ENCODE results near the gene PACRG.

PACRG gene

GRCh38 chr6:162751211-162751859 lies 23.6 kb downstream of the PACRG start:
- no peak for TF ChIP-seq TAF1 (IDR thresholded peaks at IDR 0.05; ENCODE audit: borderline replicate concordance, insufficient read depth, low read length)
- TF ChIP-seq FOXP2 (optimal IDR thresholded peaks at IDR 0.05; ENCODE audit: borderline replicate concordance, extremely low read depth, extremely low read length, insufficient read depth) = no peak
- no peak for TF ChIP-seq POLR2AphosphoS5 (IDR thresholded peaks at IDR 0.05; ENCODE audit: low read depth, low read length)
- no peak for TF ChIP-seq REST (IDR thresholded peaks at IDR 0.05; ENCODE audit: insufficient read depth in 1 of 2, low read depth in 2 of 2, low read length in 2 of 2)
- no peak for TF ChIP-seq SIN3A (IDR thresholded peaks at IDR 0.05; ENCODE audit: borderline replicate concordance, insufficient read depth, low read length)

- no peak for TF ChIP-seq SIN3A (IDR thresholded peaks at IDR 0.05; ENCODE audit: borderline replicate concordance, insufficient read depth, low read length)
- TF ChIP-seq REST (IDR thresholded peaks at IDR 0.05; ENCODE audit: insufficient read depth in 1 of 2, low read depth in 2 of 2, low read length in 2 of 2) = no peak
- TF ChIP-seq TAF1 (IDR thresholded peaks at IDR 0.05; ENCODE audit: borderline replicate concordance, insufficient read depth, low read length) = no peak
- no peak for TF ChIP-seq POLR2AphosphoS5 (IDR thresholded peaks at IDR 0.05; ENCODE audit: low read depth, low read length)
- TF ChIP-seq FOXP2 (optimal IDR thresholded peaks at IDR 0.05; ENCODE audit: borderline replicate concordance, extremely low read depth, extremely low read length, insufficient read depth) = no peak
These were observed 26.0 kb downstream of the PACRG start for GRCh38 chr6:162753775-162754174.

- no peak for TF ChIP-seq TAF1 (IDR thresholded peaks at IDR 0.05; ENCODE audit: borderline replicate concordance, insufficient read depth, low read length)
These were observed 42.4 kb downstream of the PACRG start for GRCh38 chr6:162770136-162770535.

- TF ChIP-seq FOXP2 (optimal IDR thresholded peaks at IDR 0.05; ENCODE audit: borderline replicate concordance, extremely low read depth, extremely low read length, insufficient read depth) (no peak), SIN3A (IDR thresholded peaks at IDR 0.05; ENCODE audit: borderline replicate concordance, insufficient read depth, low read length) (no peak), REST (IDR thresholded peaks at IDR 0.05; ENCODE audit: insufficient read depth in 1 of 2, low read depth in 2 of 2, low read length in 2 of 2) (no peak), POLR2AphosphoS5 (IDR thresholded peaks at IDR 0.05; ENCODE audit: low read depth, low read length) (no peak), TAF1 (IDR thresholded peaks at IDR 0.05; ENCODE audit: borderline replicate concordance, insufficient read depth, low read length) (no peak)
These were observed 43.2 kb downstream of the PACRG start for GRCh38 chr6:162770955-162771354.

- no peak for TF ChIP-seq REST (IDR thresholded peaks at IDR 0.05; ENCODE audit: insufficient read depth in 1 of 2, low read depth in 2 of 2, low read length in 2 of 2)
- TF ChIP-seq POLR2AphosphoS5 (IDR thresholded peaks at IDR 0.05; ENCODE audit: low read depth, low read length) = no peak
- no peak for TF ChIP-seq TAF1 (IDR thresholded peaks at IDR 0.05; ENCODE audit: borderline replicate concordance, insufficient read depth, low read length)
- TF ChIP-seq SIN3A (IDR thresholded peaks at IDR 0.05; ENCODE audit: borderline replicate concordance, insufficient read depth, low read length) = no peak
- no peak for TF ChIP-seq FOXP2 (optimal IDR thresholded peaks at IDR 0.05; ENCODE audit: borderline replicate concordance, extremely low read depth, extremely low read length, insufficient read depth)
These were observed 44.7 kb downstream of the PACRG start for GRCh38 chr6:162772466-162772865.
